Activated CD8-positive, alpha-beta T cell treated with anti-CD3 and anti-CD28 coated beads, Interleukin-2, amount 10 ng/mL, durations not matched to agents 7 days and 5 days (primary cell): ENCODE data around the gene ADCY2. TPM values are rescaled to one million over a fixed set of nuclear protein-coding genes. Genes with fewer than 3 reads are reported as not detected.
"Not testable (repeated sequence)": the region's sequence is repeated elsewhere in the genome, so short reads cannot be mapped to it uniquely, and the experiment has no call there.

Experiments used
- ATAC-seq: fragments of 150-1000 bp; cut with Tn5 transposase; one replicate; pipeline ENCODE4 v1.10.0; 2021; ENCODE audit warnings: moderate library complexity
- CTCF ChIA-PET: fragments of 350-600 bp; sonication (Branson Sonifier 250); formaldehyde crosslinking; loops from one replicate; lab custom pipeline; 2021; ENCODE audit warnings: antibody characterized with exemption; lab: Charles Lee
- POLR2A ChIA-PET: fragments of 350-600 bp; sonication (Branson Sonifier 250); formaldehyde crosslinking; loops from one replicate; lab custom pipeline; 2021; ENCODE audit warnings: antibody characterized with exemption; lab: Charles Lee
- DNase-seq: peaks from one replicate; pipeline ENCODE4 v3.0.0-alpha.2; 2020
- H3K27ac Mint-ChIP-seq: one replicate; pipeline ENCODE4 v1.8.0; 2021; ENCODE audit warnings: mild to moderate bottlenecking, mixed read lengths
- H3K27me3 Mint-ChIP-seq: one replicate; pipeline ENCODE4 v1.8.0; 2021; ENCODE audit warnings: low read depth, mixed read lengths
- H3K36me3 Mint-ChIP-seq: one replicate; pipeline ENCODE4 v1.8.0; 2021; ENCODE audit warnings: low read depth, mixed read lengths
- H3K4me1 Mint-ChIP-seq: one replicate; pipeline ENCODE4 v1.8.0; 2021; ENCODE audit warnings: low read depth, mixed read lengths
- H3K4me3 Mint-ChIP-seq: one replicate; pipeline ENCODE4 v1.8.0; 2021; ENCODE audit warnings: mild to moderate bottlenecking, mixed read lengths
- H3K9me3 Mint-ChIP-seq: one replicate; pipeline ENCODE4 v1.8.0; 2022; ENCODE audit warnings: mixed read lengths; ENCODE audit not compliant: insufficient read depth
- total RNA-seq, 2 experiments: library from RNA; stranded (reverse); gene quantifications; one replicate each; pipeline ENCODE4 v1.2.3, GENCODE V29; 2021

Gene ADCY2
- total RNA-seq, 2 experiments from 2014 or later: not detected

DNA sequence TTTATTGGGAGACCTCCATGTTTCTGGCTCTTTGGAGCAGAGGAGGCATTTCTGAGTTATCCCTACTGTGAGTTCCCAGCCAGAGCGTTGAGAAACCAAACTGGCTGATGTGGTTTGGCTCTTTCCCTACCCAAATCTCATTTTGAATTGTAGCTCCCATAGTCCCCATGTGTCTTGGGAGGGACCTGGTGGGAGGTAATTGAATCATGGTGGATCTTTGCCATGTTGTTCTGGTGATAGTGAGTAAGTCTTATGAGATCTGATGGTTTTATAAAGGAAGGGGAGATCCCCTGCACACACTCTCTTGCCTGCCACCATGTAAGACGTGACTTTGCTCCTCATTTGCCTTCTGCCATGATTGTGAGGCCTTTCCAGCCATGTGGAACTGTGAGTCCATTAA is 27.3 kb downstream of the ADCY2 start:
- H3K9me3 Mint-ChIP-seq, CTCF ChIA-PET, H3K4me3 Mint-ChIP-seq, ATAC-seq, H3K4me1 Mint-ChIP-seq, H3K27me3 Mint-ChIP-seq, DNase-seq, H3K27ac Mint-ChIP-seq, POLR2A ChIA-PET, H3K36me3 Mint-ChIP-seq: not testable (repeated sequence)

DNA sequence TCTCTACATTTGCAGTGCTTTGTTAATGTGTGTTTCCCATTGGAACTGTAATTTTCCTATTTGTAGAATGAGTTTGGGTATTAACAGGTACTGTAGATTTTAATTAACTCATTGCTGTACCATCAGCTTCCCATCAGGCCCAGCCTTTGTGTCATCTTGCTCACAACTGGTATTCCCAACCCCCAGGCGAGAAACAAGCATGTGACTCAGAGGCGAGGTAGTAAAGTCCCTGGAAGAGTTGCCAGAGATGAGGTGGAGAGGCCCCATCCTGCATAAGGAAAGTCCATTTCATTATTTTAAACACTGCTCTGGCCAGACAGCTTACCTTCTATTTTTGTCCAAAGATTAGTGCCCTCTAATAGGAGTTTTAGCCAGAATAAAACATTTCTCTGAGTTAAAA is 29.9 kb downstream of the ADCY2 start:
- Mint-ChIP-seq H3K27ac (no peak overlapping the region), H3K4me3 (no peak overlapping the region), H3K36me3 (no peaks in the 10 kb centered on the region), H3K4me1 (no peaks in the 10 kb centered on the region), H3K27me3 (peaks cover 2% of the 10 kb centered on the region), H3K9me3 (no peaks in the 10 kb centered on the region)
- ATAC-seq (no peak), DNase-seq (no peak)
- ChIA-PET CTCF (no interaction called here), POLR2A (no interaction called here)

DNA sequence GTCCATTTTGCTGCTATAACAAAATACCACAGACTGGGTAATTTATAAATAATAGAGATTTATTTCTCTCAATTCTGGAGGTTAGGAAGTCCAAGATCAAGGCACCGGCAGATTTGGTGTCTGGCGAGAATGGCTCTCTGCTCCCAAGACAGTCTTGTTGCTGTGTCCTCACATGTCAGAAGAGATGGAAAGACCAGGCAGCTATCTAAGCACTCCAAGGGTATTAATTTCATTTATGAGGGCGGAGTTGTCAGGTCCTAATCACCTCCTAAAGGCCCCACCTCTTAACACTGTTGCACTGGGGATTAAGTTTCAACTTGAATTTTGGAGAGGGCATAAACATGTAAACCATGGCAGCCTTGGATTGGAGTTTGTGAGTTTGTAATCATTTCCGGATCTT is 30.3 kb downstream of the ADCY2 start:
- no peaks in the 10 kb centered on the region for H3K9me3 Mint-ChIP-seq
- no peaks in the 10 kb centered on the region for H3K4me1 Mint-ChIP-seq
- no peak overlapping the region for H3K4me3 Mint-ChIP-seq
- H3K36me3 Mint-ChIP-seq: no peaks in the 10 kb centered on the region
- CTCF ChIA-PET: no interaction called here
- H3K27ac Mint-ChIP-seq: no peak overlapping the region
- POLR2A ChIA-PET: no interaction called here
- ATAC-seq (no peak), DNase-seq (no peak)
- H3K27me3 Mint-ChIP-seq: peaks cover 1% of the 10 kb centered on the region

DNA sequence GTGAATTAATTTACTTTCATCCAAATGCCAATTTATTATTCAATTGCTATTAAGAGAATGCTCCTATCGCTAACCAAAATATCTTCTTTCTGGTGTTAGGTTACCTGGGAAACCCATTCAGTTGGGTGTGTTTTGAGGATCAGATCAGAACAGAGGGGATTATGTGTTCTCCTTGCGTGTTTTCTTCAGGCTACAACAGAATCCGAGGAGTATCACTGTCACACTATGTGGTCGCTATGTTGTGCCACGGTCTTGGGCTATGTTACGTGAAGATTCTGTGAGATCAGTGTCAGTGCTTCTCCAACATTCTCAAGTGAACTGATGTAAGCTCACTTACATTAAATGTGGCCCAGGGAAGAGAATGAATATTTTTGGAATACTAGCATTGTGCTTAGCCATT is 39.0 kb downstream of the ADCY2 start:
- no peaks in the 10 kb centered on the region for H3K4me1 Mint-ChIP-seq
- no peak overlapping the region for H3K4me3 Mint-ChIP-seq
- ChIA-PET POLR2A (no interaction called here), CTCF (no interaction called here)
- H3K9me3 Mint-ChIP-seq: no peaks in the 10 kb centered on the region
- H3K27me3 Mint-ChIP-seq: no peaks in the 10 kb centered on the region
- no peaks in the 10 kb centered on the region for H3K36me3 Mint-ChIP-seq
- H3K27ac Mint-ChIP-seq: no peak overlapping the region
- DNase-seq: no peak
- ATAC-seq: no peak

DNA sequence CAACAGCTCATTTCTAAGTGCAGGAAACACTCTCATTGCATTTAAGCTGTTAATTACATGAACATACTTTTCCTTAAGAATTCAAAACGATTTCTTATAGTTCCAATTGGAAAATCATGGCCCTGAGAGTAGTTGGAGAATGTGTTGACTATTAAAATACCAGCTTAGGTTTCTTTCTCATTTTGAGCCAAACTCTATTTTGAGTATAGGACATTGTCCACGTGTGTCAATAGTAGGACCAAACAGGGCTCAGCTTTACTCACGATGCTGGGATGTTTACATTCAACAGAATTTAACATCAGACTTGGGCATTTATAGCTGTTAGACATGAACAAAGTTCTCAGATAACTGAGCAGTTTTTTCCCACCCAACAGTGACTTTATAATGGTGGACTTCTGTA is 39.6 kb downstream of the ADCY2 start:
- Mint-ChIP-seq H3K36me3 (no peaks in the 10 kb centered on the region), H3K27me3 (no peaks in the 10 kb centered on the region), H3K4me1 (no peaks in the 10 kb centered on the region), H3K9me3 (no peaks in the 10 kb centered on the region), H3K27ac (no peak overlapping the region), H3K4me3 (no peak overlapping the region)
- ChIA-PET CTCF (no interaction called here), POLR2A (no interaction called here)
- no peak for DNase-seq
- no peak for ATAC-seq

DNA sequence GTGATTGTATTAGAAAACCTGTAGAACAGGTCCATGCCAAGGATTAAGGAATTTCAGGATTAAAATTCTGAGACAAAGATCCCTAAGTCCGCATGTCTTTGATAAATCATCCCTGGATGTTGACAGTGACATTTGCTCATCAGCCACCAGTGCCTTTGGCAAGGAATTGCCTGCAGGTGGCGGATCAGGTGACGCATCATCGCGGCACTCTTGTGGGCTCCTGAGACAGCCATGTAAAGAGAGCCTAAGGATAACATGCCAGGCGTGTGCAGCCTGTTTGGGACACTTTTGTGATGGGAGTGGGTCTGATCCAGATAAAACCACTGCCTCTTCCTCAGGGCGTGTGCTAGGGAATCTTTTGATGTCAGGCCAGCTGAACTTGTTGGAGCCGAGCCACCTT is 40.6 kb downstream of the ADCY2 start:
- no peak overlapping the region for H3K4me3 Mint-ChIP-seq
- no peaks in the 10 kb centered on the region for H3K36me3 Mint-ChIP-seq
- no peaks in the 10 kb centered on the region for H3K27me3 Mint-ChIP-seq
- ATAC-seq (no peak), DNase-seq (no peak)
- H3K9me3 Mint-ChIP-seq: no peaks in the 10 kb centered on the region
- CTCF ChIA-PET: no interaction called here
- no peaks in the 10 kb centered on the region for H3K4me1 Mint-ChIP-seq
- no peak overlapping the region for H3K27ac Mint-ChIP-seq
- POLR2A ChIA-PET: no interaction called here

DNA sequence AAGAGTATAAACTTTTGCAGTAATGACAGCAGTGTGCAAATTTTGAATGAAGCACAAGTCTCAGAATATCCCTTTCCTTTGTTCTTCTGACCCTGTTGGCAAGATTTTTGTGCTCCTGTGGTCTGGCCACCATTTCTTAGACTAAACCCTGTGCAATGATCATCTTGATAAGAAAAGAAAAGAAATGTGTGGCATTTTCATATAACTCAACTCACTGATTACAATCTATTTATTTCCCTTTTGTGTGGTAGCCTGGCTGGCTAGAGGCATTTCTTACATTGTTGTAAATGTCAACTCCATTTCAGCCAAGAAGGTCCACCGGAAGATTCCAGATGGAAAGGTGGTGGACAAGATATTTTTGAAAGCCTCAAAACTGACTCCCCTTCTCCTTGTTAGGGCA is 41.9 kb downstream of the ADCY2 start:
- ChIA-PET CTCF (no interaction called here), POLR2A (no interaction called here)
- DNase-seq (no peak), ATAC-seq (no peak)
- H3K27me3 Mint-ChIP-seq: no peaks in the 10 kb centered on the region
- H3K4me3 Mint-ChIP-seq: no peak overlapping the region
- no peaks in the 10 kb centered on the region for H3K36me3 Mint-ChIP-seq
- no peak overlapping the region for H3K27ac Mint-ChIP-seq
- H3K9me3 Mint-ChIP-seq: no peaks in the 10 kb centered on the region
- H3K4me1 Mint-ChIP-seq: no peaks in the 10 kb centered on the region

DNA sequence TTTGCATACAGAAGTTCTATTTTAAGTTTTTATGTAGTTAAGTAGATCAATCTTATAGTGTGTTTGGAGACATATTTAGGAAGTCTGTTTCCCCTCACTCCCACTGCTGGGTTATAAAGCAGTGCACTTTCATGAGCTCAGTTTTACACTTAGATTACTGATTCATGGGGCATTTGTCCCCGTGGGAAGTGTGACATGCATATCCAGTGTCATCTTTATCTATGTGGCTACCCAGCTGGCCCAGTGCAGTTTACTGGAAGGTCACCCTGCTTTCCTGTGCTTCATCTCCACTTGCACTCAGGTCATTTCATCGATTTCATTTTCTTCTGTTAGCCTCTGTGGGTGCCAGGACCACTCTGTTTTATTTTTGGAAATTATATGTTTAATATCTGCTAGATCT is 49.1 kb downstream of the ADCY2 start:
- Mint-ChIP-seq H3K27me3 (no peaks in the 10 kb centered on the region), H3K4me1 (no peaks in the 10 kb centered on the region), H3K4me3 (no peak overlapping the region), H3K27ac (no peak overlapping the region), H3K9me3 (no peaks in the 10 kb centered on the region), H3K36me3 (no peaks in the 10 kb centered on the region)
- ChIA-PET CTCF (no interaction called here), POLR2A (no interaction called here)
- no peak for DNase-seq
- ATAC-seq: no peak

DNA sequence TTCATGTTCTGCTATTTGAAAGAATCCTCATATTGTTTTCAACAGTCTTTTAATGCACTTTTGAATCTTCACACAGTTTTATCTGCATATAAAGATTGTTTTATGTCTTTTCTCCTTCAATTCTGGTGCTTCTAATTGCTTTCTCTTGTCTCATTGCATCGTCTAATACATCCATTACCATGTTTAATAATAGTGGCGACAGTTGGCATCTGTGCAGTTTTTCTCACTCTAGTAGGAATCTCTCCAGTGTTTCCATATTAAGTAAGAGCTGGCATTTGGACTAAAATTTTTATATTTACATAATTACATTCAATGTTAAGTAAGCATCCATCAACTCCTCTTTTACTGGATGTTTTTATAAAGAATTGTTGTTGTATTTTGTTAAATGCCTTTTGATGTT is 49.9 kb downstream of the ADCY2 start:
- ATAC-seq (no peak), DNase-seq (no peak)
- Mint-ChIP-seq H3K27me3 (no peaks in the 10 kb centered on the region), H3K4me1 (no peaks in the 10 kb centered on the region), H3K9me3 (no peaks in the 10 kb centered on the region), H3K36me3 (no peaks in the 10 kb centered on the region), H3K27ac (no peak overlapping the region), H3K4me3 (no peak overlapping the region)
- ChIA-PET CTCF (no interaction called here), POLR2A (no interaction called here)

DNA sequence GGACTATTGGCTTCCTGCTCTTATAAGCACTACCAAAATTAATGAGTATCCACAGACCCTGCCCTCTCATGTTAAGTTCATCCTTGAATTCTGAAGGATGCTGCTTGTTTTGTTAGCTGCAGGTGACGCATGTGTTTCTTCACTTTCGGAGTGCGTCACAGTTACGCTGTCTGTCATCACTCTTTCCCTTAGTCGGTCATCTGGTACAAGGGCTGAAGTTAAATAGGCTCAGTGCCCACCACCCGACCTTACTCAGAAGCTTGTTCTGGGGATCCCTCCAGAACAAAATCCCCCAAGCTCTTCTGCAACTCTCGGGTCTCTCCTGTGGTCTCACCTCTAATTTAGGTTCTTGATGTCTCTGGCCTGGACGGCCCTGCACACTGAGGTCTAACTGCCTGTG is 51.0 kb downstream of the ADCY2 start:
- ATAC-seq: no peak
- DNase-seq: no peak
- H3K9me3 Mint-ChIP-seq: no peaks in the 10 kb centered on the region
- H3K36me3 Mint-ChIP-seq: no peaks in the 10 kb centered on the region
- no peaks in the 10 kb centered on the region for H3K27me3 Mint-ChIP-seq
- no peaks in the 10 kb centered on the region for H3K4me1 Mint-ChIP-seq
- POLR2A ChIA-PET: no interaction called here
- H3K27ac Mint-ChIP-seq: no peak overlapping the region
- CTCF ChIA-PET: no interaction called here
- H3K4me3 Mint-ChIP-seq: no peak overlapping the region

DNA sequence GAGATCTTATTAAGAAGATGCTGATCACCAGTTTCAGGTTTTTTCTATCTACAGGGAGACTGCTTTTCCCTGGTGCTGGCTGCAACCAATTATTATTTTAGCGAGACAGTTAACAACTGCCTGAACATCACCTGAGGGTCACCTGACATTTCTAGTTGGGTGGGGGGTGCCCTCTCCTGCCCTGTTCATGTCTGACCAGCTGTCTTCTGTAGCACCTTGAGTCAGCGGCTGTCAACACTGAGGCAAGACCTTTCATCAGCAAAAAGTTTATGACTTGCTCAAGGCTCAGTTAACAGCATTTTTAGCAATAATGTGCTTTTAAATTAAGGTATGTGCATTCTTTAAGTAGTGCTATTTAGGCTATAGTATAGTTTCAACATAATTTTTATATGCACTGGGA is 58.0 kb downstream of the ADCY2 start:
- Mint-ChIP-seq H3K27me3 (no peaks in the 10 kb centered on the region), H3K4me3 (no peak overlapping the region), H3K9me3 (no peaks in the 10 kb centered on the region), H3K27ac (no peak overlapping the region), H3K36me3 (no peaks in the 10 kb centered on the region), H3K4me1 (no peaks in the 10 kb centered on the region)
- ATAC-seq (no peak), DNase-seq (no peak)
- ChIA-PET POLR2A (no interaction called here), CTCF (no interaction called here)

DNA sequence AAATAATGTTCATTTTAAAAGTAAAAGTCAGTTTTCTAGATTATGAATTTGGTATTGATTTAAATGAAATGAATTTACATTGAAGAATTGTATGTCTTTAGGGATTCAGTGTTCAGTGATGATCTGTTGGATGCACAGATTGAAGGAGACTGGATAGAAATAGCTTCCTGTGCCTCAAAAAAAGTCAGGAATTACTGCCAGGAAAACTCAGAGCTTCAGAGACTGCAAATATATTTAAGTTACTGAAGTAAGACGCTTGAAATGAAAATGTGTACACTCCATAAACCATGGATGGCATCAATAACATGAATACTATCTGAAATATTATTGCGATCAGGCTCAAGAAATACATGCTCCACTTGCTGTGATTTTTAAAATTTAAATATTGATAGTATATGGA is 60.3 kb downstream of the ADCY2 start:
- ATAC-seq (no peak), DNase-seq (no peak)
- ChIA-PET POLR2A (no interaction called here), CTCF (no interaction called here)
- H3K4me3 Mint-ChIP-seq: no peak overlapping the region
- H3K9me3 Mint-ChIP-seq: no peaks in the 10 kb centered on the region
- no peaks in the 10 kb centered on the region for H3K4me1 Mint-ChIP-seq
- no peaks in the 10 kb centered on the region for H3K27me3 Mint-ChIP-seq
- no peak overlapping the region for H3K27ac Mint-ChIP-seq
- H3K36me3 Mint-ChIP-seq: no peaks in the 10 kb centered on the region

DNA sequence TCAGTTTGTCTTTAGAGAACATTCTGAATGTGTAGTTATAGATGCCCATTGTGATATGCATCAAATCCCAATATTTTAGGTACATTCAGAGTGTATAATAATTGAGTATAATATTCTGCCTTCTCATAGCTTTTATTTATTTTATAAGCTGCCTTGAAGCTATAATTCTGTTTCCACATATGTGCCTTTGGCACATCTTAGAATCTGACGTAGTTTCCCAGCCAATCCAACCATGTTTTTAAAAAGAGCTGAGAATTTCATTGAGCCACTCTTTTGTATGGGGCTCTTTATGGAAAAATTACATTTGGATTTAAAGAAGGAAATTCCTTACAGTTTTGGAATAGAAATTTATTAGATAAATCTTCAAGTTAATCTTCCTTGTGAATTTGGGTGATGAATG is 65.4 kb downstream of the ADCY2 start:
- H3K4me3 Mint-ChIP-seq: no peak overlapping the region
- POLR2A ChIA-PET: no interaction called here
- H3K27me3 Mint-ChIP-seq: no peaks in the 10 kb centered on the region
- ATAC-seq: no peak
- no peak overlapping the region for H3K27ac Mint-ChIP-seq
- H3K9me3 Mint-ChIP-seq: no peaks in the 10 kb centered on the region
- DNase-seq: no peak
- no peaks in the 10 kb centered on the region for H3K36me3 Mint-ChIP-seq
- CTCF ChIA-PET: no interaction called here
- H3K4me1 Mint-ChIP-seq: no peaks in the 10 kb centered on the region
